ENCODE data around the gene ST3GAL4.
A peak's percentile ranks its signal among the peaks of the same experiment; 100 is the strongest.
"Not testable (repeated sequence)": the region's sequence is repeated elsewhere in the genome, so short reads cannot be mapped to it uniquely, and the experiment has no call there.

ST3GAL4 gene

DNA sequence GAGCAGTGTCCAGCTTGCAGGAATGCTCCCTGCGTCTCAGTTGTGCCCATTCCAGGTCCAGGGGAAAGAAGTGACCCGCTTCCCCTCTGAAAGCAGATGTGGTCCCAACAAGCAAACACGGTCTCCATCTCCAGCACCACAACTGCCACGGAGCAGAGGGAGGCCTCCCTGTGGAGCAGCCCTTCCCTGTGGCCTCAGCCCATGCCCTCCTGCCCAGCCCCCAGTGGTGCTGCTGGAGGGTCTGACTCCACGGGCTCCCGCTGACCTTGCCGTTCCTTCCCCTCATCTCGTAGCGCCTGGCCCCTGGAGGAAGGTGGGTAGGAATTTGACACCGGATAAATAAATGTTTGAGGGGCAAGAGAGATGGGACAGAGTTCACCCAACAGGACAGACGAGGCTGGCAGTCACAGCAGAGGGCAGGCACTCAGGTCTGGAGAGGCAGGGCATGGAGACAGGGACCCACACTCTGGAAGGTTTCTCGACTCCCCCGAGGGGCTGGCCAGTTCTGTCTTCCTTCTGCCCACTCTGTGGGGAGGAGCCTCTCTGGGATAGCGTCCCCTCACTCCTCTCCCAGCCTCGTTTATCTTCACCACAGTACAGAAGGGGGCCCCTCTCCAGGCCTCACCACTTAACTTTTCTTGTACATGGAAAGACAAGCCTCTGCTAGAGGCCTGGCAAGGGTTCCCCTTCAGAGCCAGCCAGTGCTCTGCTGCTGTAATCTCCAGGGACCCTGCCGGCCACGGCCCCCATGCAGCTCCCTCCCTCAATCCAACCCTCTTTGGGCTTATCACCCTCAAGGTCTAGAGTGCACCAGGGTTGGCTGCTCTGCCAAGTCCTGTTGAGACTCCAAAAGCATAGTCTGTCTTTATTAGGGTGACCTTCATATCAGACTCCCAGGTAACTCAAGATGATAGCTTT lies 7.5 kb upstream of the ST3GAL4 start:
- DNase-seq = no peak

DNA sequence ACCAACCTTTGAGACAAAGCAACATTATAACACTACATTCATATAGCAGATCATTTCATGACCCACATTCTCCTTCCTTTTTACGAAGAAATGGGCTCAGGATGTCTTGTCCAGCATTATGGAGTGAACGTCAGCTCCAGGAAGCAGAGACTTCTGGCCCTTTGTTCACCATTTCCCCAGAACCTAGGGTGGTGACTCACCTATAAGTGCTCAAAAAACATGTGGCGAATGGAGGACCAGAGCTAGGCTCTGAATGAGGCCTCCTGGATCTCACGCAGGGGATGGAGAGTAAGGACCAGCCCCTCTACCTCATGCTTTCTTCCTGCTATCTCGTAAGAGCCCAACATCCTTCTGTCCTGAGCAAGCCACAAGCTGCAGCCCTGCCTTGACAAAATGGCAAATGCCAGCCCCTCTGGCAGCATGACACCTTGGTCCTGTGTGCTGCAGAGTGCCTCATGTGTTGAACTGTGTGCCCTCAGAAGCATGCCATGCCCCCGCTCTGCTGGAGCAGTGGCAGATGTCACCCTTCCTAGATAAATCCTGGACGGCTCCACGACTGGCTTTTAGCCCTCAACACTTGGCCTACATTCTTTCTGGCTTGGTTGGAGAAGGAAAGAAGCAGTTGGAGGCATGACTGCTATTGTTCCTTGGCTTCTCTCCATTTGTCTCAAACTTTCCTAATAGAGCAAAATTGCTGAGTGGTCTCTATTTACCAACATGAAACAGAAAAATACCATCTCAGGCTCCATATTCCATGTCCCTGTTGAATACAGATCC lies 6.5 kb upstream of the ST3GAL4 start:
- DNase-seq = no peak

DNA sequence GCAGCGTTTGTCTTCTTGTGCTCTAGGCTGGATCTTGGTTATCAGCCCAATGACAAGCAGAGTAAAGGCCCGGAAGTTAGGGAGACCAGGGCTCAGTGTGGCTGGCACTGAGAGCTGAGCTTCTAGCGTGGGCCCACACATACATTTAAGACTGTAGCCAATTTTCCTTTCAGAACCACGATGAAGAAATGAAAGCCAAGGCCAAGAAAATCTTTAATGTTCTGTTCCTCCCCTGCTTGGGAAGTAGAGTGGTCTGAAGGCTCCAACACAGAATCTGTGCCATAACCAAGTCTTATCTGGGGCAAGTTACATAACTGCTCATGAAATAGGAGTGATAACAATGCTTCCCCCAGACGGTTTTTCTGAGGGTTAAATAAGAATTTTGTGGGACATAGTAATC lies 4.7 kb upstream of the ST3GAL4 start:
- no peak for DNase-seq

DNA sequence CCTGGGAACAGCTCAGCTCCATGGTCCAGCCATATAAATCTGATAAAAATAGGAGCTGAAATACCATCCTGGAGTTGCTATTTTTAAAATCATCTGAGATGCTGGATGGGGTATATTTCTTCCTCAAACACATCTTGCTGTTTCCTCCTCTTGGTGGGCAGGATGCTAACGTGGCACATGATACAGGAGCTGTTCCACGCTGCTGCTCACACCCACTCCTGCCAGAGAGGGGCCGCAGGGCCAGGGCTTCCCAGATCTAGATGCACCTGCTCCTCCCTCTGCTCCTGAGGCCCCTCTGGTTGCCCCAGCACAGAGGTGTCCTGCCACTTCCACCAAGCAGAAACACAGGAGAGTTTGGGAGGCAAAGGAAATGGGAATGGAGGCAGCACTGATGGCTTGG lies 3.3 kb upstream of the ST3GAL4 start:
- DNase-seq = no peak

DNA sequence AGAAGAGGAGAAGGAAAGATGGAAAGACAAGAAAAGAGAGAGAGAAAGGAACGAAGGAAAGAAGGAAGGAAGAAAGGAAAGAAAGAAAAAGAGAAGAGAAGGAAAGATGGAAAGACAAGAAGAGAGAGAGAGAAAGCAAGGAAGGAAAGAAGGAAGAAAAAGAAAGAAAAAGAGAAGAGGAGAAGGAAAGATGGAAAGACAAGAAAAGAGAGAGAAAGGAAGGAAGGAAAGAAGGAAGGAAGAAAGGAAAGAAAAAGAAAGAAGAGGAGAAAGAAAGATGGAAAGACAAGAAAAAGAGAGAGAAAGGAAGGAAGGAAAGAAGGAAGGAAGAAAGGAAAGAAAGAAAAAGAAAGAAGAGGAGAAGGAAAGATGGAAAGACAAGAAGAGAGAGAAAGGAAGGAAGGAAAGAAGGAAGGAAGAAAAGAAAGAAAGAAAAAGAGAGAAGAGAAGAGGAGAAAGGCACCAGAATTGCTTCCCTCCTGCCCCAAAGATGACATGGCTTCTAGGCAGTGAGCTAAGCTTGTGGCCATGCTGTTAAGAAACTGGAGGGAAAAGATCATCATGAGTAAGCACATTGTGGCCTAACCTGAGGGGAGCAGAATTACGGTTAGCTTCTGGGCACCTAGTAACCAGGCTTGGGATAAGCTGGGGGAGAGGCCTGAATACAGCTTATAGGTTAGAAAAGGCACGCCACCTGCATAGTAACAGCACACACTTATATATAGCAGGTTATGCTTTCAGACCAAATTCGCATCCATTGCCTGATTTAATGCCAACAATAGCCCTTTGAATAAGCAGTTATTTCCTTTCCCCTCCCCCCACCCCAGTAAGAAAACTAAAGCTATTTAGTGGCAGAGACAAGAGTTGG lies 2.3 kb upstream of the ST3GAL4 start:
- DNase-seq = no peak

DNA sequence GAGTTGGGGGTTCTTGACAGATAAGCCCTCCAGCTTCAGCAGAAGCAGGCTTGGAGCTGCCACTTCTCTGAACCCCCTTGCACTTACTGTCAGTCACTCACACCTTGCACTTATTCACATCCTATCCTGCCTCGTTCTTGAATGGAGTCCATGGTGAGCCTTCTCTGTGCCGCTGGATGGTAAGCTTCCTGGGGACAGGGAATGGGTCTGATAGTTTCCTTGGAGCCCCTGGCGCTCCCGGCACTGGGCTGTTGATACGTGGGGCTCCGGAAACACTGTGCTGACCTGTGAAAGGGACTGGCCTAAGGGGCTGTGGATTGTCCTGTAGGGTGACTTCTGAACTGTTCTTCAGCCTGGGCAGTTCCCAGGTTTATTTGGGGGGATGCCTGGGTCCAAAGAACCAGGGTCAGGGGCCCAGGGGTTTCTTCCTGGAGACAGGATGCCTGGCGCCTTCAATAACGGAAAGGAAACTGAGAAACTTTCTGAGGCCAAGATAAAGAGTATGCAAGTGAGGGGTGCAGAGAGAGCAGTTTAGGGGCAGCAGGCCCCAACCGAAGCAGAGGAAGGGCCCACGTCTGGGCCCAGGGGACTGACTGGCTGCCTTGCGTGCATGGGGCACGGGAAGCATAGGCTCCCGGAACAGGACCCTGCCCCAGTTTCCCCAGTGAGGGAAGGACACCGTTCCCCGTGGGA lies 709 bp upstream of the ST3GAL4 start:
- no peak for DNase-seq

DNA sequence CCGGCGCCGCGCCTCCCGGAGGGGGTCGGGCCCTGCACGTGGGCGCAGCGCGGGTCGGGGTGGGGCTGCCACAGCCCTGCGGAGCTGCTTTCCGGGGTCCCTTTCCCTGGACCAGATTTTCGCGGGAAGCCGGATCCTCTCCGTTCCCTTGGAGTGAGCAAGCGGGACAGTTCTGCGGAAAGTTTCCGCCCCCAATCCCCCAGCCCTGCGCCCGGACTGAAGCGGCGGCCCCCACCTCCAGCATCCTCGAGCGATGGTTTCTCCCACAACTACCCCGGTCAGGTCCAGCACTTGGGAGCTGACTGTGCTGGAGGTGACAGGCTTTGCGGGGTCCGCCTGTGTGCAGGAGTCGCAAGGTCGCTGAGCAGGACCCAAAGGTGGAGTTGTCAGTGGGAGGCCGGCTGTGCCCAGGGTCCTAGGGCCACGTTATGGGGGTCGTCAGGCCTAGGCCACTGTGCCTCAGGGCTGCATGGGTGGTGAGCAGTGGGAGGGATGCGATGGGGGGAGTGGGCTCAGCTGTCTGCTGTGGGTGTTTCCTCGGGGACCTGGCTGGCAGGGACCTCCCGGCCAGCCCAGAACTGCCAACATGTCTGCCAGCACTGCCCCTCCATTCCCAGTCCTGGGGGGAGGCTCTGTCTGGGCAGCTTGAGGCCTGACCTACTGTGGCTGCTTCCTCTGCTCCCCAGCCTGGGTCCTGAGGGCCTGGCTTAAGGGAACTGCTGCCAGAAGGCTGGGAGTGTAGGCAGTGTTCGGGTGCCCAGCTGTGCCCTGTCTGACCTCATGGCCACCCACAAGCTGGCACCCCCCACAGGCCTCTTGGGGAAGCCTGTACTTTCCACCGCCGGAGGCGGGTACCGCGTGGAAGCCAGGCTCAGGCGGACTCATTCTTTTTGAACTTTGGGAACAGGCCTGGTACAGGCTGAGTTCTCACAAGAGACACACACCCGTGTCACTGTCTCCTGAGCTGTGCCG lies 726 bp downstream of the ST3GAL4 start:
- no peak for DNase-seq

DNA sequence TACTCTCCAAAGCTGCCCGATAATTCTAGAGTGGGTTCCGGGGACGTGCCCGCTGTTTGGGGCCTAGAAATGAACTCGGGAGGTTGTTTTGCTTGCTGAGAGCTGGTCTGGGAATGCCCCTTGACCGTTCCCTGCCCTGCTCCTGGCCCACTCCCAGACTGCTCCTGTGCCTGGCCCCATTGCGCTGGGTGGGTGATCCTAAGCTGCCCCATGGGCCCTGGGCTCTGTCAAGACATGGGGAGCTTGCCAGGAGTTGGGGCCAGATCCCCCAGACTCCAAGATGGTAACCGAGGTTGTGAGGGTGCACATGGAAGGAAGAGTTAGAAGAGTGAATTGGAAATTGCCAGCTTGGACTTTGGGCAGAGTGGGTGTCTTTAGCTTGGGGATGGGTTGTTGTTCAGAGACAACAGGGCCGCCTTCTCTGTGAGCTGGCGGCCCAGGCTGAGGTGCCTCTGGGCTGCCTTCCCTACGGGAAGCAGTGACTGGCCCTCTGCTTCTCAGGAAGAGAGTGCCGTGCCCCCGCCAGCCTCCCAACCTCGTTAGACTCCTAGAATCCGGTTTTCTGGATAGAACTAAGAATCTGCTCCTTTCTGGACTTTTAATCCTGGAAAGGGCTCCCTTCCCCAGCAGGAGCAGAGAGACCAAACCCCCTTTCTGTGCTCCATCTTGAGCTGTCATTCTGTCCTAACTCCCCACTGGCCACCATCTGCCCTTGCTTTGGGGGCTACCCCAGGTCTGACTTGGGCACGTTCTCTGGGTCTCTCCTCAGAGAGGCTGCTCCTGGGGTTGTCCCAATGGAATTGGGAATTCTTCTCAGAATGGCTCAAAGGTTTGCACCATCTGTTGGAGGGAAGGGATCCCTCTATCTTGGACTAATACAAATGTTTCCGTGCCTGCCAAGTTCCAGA lies 1.8 kb downstream of the ST3GAL4 start:
- no peak for DNase-seq

DNA sequence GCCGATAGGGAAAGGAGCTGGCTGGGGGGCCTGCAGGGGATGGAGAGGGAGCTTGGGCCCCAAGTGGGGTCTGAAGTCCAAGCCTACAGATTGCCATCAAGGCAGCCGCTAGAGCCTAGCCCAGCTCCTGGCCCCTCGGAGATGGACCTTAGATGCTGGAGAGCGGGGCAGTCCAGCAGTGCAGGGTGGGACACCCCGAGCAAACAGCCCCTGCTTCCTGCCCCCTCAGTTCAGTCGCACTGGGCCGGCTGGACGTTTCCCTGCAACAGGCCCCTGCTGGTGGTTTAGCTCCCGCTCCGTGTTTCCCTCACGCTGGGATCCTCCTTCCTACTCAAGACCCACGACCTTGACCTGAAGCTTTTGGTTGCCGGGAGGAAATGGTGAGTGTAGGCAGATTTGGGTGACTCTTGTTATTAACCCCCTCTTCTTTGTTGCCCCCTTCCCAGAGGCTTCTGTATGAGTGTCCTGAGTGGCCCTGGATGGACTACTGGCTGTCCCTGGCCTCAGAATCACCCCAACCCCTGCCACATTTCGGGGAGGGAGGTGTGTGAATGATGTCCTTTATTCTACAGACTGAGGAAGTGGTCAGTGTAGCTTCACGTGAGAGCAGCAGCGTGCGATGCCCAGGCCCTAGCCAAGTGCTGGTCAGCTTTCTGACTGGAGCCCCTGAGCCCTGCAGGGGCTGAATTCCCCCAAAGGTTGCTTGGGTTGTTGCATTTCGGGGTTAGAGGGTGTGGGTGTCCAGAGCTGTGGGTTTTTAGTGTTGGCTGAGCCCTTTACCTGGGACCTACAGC lies 2.7 kb downstream of the ST3GAL4 start:
- DNase-seq = no peak

DNA sequence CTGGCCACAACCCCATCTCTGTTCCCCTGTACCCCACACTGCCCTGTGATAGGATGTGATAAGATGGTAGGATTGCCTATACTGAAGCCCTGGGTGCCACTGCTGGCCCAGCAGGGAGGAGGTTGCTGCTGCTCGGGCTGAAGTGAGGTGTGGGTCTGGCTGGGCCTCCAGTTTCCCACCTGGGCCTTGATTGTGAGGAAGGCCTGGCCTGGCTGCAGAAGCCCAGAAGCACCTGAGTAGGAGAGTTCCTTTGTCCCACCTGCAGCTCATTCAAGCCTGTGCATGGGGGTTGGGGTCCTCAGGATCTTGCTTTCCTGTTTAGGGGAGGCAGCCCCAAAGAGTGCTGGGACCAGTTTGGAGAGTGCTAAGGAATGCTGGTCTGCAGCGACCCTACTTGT lies 3.3 kb downstream of the ST3GAL4 start:
- no peak for DNase-seq

DNA sequence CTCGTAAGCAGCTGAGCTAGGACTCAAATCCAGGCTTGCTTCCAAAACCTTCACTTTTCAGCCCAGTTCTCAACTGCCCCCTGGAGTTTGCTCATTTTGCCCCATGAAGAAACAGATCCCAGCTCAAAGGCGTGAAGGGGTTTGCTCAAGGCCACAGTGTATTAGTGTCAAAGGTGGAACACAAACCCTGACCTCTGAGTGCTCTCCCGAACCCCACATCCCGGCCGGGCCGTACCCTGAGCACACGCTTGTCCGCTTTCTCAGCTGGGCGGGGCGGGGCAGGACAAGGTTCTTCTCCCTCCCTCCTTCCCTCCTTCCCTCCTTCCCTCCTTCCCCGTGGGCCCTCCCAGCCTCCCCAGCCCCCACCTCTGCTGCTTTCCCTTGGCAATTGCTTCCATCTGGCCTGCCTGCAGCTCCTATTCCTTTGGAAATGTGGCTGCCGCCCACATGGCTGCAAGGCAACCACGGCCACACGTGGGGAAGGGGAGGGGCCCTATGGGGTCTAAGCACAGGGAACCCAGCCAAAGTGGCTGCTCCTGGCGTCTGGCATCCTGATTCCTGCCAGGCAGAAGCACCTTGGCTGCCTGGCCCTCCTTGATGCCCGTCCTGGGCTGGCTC lies 4.1 kb downstream of the ST3GAL4 start:
- peak; percentile 83 for DNase-seq

DNA sequence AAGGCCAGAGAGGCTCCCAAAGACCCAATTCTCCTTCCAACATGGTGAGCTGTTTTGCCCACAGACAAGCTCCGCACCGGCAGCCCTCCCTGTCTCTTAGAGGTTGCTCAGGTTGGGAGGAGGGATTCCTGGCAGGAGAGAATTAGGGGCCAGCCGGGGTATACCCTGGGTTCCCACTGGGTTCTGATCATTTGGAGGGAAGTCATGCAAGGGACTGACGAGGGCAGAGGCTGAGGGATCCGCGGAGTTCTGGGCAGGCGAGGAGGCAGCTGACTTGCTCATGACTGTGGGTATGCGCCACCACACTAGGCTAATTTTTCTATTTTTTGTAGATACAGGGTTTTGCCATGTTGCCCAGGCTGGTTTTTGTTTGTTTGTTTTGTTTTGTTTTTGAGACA lies 4.6 kb downstream of the ST3GAL4 start:
- DNase-seq = no peak

DNA sequence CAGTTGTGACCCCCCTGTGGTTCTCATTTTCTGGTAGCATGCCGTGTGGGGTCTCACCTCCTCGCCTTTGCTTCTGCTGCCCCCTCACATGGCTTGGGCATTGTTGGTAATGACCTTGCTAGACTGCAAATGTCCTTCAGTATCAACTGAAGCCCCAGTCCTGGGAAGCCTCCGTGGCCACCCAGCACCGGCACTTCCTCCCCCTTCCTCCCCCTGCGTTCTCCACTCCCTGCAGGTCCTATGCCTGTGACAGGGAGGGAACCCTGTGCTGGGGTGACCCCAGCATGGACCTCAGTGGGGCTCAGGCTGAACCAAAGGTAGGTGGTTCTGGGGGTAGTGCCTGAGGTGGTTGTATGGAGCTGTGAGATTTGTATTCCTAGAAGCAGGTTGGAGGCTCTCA lies 5.9 kb downstream of the ST3GAL4 start:
- DNase-seq = no peak

DNA sequence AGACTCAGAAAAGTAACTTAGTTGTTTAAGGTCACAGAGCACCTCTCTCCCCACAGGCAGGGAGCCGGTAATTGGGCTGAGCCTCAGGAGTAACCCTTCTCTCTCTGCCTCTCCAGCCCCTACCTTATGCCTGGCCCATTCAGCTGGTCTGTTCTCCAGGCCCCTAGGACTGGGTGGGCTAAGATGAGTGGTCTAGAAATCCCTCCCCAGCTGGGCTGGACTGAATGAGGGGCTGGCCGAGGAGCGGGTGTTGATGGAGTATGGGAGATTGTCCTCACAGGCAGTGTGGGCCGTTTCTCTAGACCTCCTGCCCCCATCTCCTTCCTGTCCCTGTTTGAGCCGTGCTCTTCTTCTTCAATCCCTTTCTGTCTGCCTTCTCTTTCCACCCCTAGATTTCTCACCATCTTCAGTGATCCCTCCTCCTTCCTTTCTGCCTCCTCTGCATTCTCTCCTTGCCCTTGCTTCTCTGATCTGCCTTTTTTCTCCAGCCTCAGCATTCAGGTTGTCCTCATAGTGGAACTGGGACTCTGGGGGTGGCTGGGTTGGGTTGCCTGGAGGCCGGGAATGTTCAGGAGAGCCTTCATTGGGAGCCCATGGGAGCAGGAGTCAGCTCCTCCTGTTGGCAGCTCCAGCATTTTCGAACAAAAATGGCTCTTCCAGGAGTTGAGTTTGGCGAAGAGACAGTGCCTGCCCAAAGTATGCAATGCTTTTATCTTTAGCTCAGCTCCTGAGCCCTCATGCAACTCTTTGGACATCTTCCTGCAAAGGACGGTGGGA lies 7.6 kb downstream of the ST3GAL4 start:
- no peak for DNase-seq

DNA sequence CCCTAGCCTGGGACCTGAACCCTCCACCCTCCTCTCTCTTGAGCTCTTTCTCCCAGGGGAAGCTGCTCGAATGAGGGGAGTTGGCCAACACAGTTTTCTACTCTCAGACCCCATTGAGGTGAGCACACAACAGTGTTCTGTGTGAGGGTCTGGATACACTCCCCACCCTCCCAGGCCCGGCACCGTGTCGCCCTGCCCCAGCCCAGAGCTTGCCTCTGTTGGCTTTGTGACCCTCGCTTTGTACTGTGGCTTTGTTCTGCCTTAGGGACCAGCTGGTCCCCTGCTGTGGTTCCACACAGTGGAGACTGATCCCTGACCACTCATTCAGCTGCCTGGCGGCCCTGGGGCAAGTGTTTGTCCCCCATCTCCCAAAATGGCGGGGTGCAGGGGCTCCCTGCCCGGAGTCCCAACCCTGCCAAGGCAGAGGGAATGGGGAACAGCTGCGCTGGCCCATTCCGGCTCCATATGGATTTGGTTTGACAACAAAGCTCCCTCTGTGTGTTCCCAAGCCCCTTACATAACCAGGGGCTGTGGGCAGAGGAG lies 8.3 kb downstream of the ST3GAL4 start:
- DNase-seq = no peak

DNA sequence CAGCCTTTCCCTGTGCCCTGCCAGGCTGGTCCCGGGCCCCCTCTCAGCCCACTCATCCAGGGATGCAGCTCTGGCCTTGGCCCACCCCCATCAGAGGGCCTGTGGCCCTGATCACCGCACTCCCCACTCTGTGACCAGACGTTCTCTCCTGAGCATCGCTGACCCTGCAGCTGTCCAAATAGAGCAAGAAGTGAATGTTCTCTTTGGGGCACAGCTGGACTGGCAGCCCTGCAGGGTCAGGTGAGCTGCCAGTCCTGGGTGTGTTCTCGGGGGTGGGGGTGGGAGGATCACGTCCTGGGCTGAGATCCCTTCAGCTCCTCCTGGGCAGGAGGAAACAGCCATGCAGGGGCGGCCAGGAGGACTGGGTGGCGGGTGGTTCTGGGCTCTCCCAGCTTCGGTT lies 9.2 kb downstream of the ST3GAL4 start:
- not testable (repeated sequence) for DNase-seq

DNA sequence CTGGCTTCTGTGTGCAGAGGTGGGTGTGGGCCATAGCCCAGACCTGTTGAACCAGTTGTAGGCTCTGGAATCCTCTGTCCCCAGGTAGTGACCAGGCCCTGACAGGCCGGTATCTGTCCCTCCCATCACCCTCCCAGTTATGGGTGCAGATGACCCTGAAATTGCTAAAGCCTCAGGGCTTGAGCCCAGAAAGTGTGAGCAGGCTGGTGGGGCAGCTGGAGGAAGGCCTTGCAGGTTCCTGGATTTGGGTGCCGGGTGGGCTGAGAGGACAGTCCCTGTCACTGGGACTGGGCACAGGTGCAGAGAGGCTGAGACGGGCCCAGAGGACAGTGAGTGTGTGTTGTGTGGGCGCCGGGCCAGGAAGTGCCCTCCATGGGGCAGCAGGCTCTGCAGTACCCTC lies 10.0 kb downstream of the ST3GAL4 start:
- DNase-seq = not testable (repeated sequence)
